ENCODE measurements around the gene LEF1.

DNA sequence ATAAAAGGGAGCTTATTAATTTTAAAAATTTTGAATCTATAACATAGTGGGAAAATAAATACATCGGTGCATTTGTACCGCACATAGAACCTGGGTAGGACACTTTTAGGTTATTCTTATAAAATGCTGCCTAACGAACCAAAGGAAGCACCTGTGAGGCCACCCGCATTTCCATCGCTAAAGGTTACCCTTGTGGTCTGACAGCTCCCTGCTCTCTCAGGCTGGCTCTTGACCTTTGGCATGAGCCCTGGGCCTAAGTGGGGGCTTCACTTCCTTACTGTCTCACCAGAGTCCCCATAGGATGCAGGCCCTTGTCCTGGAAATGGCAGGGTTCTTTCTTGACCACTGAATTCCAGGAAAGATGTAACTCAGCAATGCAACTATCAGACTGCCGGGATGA, 133.0 kb downstream of the LEF1 start:
- TF ChIP-seq, protein P1, sequence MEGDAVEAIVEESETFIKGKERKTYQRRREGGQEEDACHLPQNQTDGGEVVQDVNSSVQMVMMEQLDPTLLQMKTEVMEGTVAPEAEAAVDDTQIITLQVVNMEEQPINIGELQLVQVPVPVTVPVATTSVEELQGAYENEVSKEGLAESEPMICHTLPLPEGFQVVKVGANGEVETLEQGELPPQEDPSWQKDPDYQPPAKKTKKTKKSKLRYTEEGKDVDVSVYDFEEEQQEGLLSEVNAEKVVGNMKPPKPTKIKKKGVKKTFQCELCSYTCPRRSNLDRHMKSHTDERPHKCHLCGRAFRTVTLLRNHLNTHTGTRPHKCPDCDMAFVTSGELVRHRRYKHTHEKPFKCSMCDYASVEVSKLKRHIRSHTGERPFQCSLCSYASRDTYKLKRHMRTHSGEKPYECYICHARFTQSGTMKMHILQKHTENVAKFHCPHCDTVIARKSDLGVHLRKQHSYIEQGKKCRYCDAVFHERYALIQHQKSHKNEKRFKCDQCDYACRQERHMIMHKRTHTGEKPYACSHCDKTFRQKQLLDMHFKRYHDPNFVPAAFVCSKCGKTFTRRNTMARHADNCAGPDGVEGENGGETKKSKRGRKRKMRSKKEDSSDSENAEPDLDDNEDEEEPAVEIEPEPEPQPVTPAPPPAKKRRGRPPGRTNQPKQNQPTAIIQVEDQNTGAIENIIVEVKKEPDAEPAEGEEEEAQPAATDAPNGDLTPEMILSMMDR (IDR thresholded peaks at IDR 0.05; ENCODE audit: low read depth, low read length), result no peak
- TF ChIP-seq EZH2phosphoT487 (IDR thresholded peaks at IDR 0.05; ENCODE audit: low read depth), result no peak
